ENCODE results near the gene GVQW3.

Gene GVQW3

DNA sequence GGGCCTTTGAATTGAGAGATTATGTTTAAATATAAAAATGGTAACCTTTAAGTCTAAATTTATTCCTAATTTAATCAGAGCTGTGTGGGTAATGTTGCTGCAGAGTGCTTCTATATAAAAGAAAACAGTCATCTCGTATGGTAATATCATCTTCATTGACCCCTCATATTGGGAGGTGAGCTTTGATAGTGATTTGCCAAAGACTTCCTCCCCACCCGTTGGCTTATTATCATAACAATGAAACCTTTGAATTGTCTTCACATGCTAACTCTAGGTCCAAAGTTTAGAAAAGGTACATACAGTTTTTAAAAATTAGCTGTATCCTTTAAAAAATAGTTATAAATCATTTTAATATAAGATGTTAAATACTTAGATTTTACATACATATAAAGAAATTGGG, 67.4 kb downstream of the GVQW3 start:
- DNase-seq: no peak

DNA sequence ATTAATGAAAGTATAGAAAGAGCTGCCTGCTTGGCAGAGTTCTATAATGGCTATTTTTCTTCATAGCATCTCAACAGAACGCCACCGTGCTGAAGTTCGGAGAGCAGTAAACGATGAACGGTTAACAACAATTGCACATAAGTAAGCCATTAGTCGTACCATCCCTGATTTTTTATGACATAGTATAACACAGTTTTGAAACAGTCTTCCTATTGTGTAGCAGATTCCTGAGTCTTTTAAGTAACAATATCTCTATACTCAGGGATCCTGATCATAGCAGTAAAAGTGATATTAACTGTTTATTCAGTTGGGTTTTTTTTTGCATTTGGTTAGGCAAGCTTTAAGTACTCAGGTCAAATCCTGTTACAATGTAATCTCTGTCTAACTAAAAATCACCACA, 72.1 kb downstream of the GVQW3 start:
- no peak for DNase-seq

DNA sequence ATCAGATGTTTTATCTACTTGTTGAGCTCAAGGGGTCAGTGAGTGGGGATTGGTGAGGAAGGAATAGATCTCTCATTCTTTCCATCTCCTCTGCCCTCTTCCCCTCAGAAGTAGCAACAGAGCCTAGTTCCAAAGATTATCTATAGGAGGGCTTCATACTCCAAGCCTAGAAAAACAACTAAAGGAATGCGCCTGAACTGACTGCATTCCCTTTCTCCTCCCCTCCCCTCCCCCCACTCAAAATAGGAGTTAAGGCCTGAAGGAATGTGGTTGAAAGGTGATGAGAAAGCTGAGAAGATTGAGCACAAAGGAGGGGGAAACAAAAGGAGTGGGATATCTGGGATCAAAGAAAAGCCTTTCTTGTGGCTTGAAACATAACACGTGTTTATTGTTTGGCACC, 74.2 kb downstream of the GVQW3 start:
- DNase-seq: no peak

DNA sequence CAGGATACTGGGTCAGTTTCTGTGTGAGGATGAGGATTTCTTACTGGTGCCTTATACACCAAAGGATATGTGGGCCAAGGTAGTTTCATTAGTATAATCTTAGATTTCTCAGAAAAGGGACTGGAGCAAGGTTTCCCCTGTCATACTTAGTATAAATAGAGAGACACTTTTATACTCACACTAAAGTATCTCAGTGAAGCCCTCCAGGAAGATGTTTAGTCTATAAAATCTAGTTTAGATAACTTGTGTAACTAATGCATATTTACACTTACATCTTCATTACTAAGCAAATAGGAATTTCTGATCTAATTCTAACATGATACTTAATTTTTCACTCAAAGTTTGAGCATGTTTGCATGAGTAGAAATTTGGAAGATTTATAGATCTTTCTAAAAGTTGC, 74.8 kb downstream of the GVQW3 start:
- DNase-seq: no peak

DNA sequence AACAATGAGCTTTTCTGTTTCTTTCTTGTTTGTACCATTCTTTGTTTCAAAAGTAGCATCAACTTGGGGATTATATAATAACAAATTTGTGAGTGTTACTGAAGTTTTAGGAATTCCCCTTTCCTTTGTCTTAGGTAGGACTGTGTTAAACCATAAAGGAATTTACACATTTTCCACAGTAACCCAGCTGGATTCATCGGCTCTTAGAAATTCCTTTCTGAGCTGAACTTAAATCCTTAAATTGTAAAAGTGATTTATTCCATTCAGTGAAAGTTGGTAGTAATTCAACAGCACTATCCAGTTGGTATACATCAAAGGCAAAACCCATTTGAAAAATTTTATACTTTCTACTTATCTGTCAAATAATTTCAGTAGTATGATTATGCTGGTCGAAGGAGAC, 75.4 kb downstream of the GVQW3 start:
- no peak for DNase-seq

Data from stimulated activated CD4-positive, alpha-beta T cell treated with anti-CD3 and anti-CD28 coated beads, Interleukin-12 subunit alpha, Interleukin-12 subunit beta, amount 100 ng/mL, for 4 hours (primary cell).